ENCODE data around the gene CCL27.

- TF ChIP-seq, protein P1, sequence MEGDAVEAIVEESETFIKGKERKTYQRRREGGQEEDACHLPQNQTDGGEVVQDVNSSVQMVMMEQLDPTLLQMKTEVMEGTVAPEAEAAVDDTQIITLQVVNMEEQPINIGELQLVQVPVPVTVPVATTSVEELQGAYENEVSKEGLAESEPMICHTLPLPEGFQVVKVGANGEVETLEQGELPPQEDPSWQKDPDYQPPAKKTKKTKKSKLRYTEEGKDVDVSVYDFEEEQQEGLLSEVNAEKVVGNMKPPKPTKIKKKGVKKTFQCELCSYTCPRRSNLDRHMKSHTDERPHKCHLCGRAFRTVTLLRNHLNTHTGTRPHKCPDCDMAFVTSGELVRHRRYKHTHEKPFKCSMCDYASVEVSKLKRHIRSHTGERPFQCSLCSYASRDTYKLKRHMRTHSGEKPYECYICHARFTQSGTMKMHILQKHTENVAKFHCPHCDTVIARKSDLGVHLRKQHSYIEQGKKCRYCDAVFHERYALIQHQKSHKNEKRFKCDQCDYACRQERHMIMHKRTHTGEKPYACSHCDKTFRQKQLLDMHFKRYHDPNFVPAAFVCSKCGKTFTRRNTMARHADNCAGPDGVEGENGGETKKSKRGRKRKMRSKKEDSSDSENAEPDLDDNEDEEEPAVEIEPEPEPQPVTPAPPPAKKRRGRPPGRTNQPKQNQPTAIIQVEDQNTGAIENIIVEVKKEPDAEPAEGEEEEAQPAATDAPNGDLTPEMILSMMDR (IDR thresholded peaks at IDR 0.05) = no peak
- no peak for TF ChIP-seq POLR2A (IDR thresholded peaks at IDR 0.05)
- TF ChIP-seq POLR2AphosphoS5 (IDR thresholded peaks at IDR 0.05) = no peak
- TF ChIP-seq EP300 (IDR thresholded peaks at IDR 0.05) = no peak
These were observed 34.5 kb downstream of the CCL27 start for GRCh38 chr9:34627716-34628655.
